Activated CD8-positive, alpha-beta memory T cell treated with anti-CD3 and anti-CD28 coated beads for 36 hours (primary cell): ENCODE measurements around the gene FNDC7. TPM values are rescaled to one million over a fixed set of nuclear protein-coding genes. Genes with fewer than 3 reads are reported as not detected.
"Not testable (repeated sequence)": the region's sequence is repeated elsewhere in the genome, so short reads cannot be mapped to it uniquely, and the experiment has no call there.

Source experiments
- CTCF ChIA-PET: fragments of 350-600 bp; sonication (Branson Sonifier 250); formaldehyde crosslinking; loops from one replicate; lab custom pipeline; 2021; ENCODE audit warnings: antibody characterized with exemption; lab: Charles Lee
- POLR2A ChIA-PET: fragments of 350-600 bp; sonication (Branson Sonifier 250); formaldehyde crosslinking; loops from one replicate; lab custom pipeline; 2021; ENCODE audit warnings: antibody characterized with exemption; lab: Charles Lee
- total RNA-seq, 2 experiments: library from RNA; stranded (reverse); gene quantifications; one replicate each; pipeline ENCODE4 v1.2.3, GENCODE V29; 2021

FNDC7 gene
- total RNA-seq, 2 experiments from 2014 or later, result not detected

DNA sequence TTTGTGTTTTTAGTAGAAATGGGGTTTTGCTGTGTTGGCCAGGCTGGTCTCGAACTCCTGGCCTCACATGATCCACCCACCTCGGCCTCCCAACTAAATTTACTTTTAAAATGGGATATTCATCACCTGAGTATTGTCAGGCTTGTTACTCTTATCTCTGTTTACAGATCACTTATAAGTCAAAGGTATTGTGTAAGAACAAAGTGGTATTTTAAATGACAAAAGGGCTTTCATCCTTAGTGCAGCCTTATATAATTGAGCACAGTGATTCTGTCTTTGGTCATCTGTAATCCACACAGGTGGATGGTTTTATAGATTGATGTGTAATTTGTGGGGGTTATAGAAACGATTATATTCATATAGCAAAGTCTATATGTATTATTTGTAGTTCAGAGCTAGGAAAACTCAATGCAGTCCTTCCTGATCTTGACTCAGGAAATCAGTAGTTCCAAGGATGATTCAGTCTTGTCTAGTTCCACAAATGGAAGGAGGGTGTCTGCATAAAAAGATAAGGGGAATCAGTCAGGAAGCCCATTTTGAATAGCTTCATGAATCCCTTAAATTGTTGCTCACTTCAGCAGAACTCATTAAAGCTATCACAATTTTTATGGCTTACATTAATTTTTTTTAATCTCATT lies 68.3 kb downstream of the FNDC7 start:
- ChIA-PET POLR2A (no interaction called here), CTCF (no interaction called here)

- POLR2A ChIA-PET, CTCF ChIA-PET: not testable (repeated sequence)
Measured at GRCh38 chr1:108781575-108781944, 68.9 kb downstream of the FNDC7 start.

GRCh38 chr1:108785264-108785663 lies 72.6 kb downstream of the FNDC7 start:
- POLR2A ChIA-PET, result no interaction called here
- CTCF ChIA-PET, result no interaction called here

DNA sequence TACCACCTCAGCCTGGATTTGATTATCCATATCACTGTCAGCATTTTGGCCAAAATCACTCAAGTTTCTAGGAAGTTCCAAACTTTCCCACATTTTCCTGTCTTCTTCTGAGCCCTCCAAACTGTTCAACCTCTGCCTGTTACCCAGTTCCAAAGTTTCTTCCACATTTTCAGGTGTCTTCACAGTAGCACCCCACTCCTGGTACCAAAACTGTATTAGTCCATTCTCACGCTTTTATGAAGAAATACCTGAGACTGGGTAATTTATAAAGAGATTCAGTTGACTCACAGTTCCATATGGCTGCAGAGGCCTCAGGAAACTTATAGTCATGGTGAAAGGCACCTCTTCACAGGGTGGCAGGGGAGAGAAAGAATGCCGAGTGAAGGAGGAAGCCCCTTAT lies 73.2 kb downstream of the FNDC7 start:
- ChIA-PET CTCF (no interaction called here), POLR2A (no interaction called here)

- ChIA-PET CTCF (no interaction called here), POLR2A (no interaction called here)
Measured at GRCh38 chr1:108791790-108792189, 79.1 kb downstream of the FNDC7 start.

Other genes starting within 250 kb of the FNDC7 start
- 10 to 100 TPM; 13.8 to 14.1 TPM for gene EEIG2, start 152.8 kb upstream of the FNDC7 start, total RNA-seq
- 10 to 100 TPM; 30.6 to 32.4 TPM for gene HENMT1, start 51.8 kb upstream of the FNDC7 start, total RNA-seq
- 10 to 100 TPM; 73.8 to 75.4 TPM for gene PRPF38B, start 20.6 kb upstream of the FNDC7 start, total RNA-seq
- 10 to 100 TPM; 35.3 to 39.8 TPM for gene STXBP3, start 33.8 kb downstream of the FNDC7 start, total RNA-seq
- gene AKNAD1, start 144.2 kb downstream of the FNDC7 start, total RNA-seq, result not detected
- 1 to 10 TPM; 6.8 to 7.4 TPM for gene GPSM2, start 164.1 kb downstream of the FNDC7 start, total RNA-seq